ENCODE data around the gene PAM.

PAM gene

DNA sequence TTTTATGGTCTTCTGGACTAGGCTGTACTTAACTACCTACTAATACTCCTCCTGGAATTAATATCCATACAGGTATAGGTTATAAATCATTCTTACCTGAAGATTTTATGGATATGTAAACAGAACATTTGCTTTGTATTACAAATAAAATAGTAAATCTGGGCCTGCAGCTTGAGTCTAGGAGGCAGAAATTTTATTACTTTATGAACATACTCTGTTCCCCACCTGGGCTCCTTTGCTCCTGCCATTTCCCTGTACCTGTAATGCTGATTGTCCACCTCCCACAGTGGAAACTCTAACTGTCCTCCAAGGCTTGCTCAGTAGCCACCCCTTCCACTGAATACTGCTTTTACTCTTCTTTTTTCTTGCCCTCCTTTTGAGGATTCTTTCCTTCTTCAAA is 108.0 kb downstream of the PAM start:
- no peak for DNase-seq (ENCODE audit: low read depth)

DNA sequence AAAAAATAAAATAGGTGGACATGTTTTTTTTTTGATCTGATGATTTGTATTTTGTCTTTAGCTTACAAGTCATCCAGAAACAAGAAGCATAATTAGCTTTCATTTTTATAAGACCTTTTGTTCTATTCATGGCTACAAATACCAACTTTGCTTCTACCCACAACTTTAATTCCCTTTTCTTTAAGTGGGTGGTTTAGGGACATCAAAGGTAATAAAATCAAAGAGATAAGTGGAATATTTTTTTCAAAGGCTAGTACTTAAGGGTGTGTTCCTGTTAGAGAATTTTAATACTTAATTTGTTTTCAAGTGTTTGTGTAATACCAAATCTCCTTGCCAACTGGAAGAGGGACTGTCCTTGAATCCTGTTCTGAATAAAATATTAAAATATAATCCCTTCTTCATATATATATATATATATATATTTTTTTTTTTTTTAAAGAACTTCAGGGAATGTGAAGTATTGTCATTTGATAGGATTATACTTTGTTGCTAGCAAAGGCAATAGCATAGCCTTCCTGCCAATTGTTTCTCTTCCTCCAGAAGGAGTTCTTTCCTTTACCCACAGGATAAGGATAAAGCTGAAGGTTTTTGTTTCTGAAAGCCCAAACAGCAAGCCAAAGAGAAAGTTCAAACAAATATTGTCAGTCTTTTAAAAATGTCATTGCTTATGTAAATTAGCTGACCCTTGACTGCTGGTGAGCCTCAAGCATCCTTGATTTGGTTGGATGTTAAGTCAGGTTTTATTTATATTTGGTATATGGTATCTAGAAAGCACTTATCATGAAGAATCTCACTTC is 108.9 kb downstream of the PAM start:
- DNase-seq (ENCODE audit: low read depth): no peak

DNA sequence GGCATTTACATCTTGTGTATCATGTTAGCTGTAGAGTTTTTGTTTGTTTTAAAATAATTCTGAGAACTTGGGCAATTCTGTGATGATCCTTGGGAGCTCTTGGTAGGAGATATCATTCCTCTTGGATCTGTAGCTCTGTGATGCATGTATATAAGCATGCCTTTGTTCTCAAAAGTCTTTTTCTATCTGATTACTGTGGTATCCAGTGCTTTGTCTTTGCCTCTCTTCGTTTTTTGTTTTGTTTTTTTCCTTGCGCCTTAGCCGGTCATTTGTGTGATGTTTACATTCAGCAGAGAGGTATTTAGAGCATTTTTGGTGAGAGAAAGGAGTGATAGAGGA is 110.0 kb downstream of the PAM start:
- DNase-seq (ENCODE audit: low read depth): no peak

DNA sequence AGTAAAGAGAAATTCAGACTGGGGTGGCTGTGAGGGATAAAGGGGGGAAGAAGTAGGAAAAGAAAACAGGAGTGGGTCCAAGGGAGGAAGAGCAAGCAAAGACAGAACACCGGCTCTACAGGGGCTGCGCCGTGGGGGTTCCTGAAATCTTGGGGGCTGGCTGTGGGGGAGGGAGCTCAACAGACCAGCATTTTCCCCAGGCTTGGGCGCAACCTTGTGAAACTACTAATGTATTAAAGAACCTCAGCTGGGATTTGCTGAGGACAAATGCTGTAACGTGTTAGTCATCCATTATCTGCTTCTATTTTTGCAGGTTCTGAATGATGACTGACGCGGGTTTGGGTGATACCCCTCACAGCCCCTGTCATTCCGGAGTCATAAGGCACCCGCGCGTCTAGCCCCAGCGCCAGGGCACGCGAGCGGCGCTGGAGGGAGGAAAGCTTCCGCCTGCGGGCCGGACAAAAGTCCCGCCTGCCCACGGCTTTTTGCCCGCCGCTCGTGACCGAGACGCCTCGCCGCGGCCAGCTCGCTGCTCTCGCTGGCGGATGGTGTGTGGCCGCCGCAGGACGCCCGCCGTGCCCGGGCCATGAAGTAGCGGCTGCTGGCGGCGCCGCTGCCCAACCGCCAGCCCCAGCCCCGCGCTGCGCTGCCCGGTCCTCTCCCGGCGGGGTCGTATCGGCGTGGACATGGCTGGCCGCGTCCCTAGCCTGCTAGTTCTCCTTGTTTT is 110.6 kb downstream of the PAM start:
- DNase-seq (ENCODE audit: low read depth): no peak

DNA sequence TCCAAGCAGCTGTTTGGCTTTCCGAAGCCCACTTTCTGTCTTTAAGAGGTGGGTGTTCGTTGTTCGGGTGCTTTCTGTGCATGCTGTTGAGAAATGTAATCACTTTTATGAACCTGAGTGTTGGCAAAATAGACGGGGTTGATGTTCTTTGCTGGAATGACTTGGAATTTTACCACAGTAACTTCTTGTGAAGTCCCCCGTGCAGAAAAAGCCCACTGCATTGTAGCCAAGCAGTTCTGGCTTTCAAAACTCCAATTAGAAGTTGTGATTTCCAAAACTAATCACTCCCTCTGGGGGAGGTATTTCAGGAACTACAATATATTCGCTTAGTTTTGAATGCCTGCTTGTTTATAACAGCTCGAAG is 111.1 kb downstream of the PAM start:
- no peak for DNase-seq (ENCODE audit: low read depth)

DNA sequence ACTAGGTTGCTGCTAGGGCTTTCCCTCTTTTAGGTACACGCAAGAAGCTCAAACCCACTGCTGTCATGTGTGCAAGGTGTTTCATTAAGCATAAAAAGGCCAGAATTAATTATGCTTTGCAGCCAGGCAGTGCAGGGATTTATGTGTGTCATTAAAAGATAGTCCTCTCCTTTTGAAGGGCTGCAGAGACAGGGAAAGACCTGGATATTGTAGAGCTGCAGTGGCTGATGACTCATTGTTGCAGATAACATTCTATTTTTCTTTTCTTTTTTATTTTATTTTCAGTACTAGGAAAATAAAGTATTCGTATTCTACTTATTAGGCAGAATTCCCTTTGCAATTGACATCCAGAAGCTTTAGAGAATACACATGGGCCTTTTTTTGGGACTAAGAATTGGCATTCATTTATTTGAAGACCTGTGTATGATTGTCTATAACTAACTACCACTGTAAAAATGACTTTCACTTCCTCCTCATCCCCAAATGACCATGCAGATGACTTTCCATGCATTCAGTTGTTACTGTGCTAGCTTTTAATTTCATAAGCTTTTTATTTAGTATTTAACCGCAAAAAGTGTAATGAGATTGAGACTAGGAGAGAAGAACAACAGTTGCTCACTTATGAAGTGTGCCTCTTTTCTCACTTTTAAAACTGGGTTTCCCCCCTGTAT is 113.0 kb downstream of the PAM start:
- DNase-seq (ENCODE audit: low read depth): no peak

DNA sequence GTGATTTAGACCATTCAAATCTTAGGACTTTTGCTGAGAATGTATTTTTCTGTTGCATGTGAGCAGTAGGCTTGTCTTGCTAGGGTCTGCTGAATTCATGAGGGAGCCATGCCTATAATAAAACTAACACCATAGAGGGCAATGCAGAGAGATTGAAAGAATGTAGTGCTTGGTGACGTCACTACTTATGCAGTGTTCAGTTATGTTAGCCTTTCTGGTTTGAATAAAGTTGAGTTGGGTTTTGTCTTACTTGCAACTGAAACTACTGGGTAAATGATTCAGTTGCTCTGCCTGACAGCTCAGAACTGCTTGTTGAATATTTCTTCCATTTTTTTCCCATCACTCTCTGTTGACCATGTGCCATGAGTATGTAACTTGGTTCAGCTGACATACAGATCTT is 114.1 kb downstream of the PAM start:
- DNase-seq (ENCODE audit: low read depth): no peak

DNA sequence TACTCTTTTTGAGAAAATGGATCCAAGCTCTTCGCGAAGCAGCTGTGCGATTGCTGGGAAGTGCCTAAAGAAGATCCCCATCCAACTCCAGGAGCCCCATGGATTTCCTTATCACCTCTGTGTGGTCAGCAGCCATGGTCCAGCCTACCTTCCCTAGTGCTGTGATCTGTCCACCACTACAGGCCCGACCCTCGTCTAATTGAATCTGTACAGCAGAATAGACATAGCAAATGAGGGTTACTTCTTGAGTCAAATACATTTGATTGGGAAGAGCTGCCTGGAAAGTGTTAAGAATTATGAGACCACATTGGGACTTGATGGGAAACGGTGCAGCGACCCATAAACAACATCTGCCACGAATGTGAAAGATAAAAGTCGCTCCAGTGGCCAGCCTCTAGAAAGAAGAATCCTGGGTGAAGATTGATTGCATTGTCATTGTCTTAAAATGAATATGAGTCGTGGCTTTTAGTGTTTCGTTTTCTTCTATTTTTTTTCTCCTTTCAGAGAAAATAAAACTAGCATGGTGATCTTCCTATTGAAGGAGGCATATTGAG is 118.4 kb downstream of the PAM start:
- no peak for DNase-seq (ENCODE audit: low read depth)

DNA sequence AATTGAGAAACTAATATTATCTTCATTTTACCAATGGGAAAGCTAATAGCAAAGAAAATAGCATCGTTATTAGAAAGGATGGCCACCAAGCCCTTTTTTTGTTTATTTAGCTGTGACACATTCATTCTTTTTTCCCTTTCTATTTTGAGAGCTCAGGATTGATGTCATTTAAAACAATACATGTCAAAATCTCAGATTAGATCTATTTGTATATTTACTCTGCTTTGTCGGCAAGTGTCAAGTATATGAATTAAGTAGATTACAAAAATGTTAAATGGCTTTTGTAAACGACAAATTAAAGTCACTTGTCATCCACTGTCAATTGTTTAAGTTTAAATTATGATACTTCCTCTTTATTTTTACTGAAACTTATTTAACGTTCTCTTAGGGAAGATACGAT is 118.9 kb downstream of the PAM start:
- DNase-seq (ENCODE audit: low read depth): no peak

DNA sequence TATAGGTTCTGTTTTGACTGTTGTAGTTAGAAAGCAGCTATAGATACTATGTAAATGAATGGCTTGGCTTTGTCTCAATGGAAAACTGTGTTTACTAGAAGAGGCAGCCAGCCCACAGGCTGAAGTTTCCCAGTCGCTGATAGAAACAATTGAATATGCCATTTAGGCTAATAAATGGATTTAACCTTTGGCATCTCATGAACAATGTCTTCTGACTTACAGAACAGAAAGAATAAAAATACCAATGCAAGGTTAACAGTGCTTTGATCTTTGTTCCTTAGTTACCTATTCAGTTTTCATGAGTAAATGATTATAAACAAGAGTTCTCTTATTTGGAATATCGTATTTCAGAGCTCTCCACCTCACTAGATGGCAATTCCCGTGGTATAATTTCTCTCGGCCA is 120.6 kb downstream of the PAM start:
- DNase-seq (ENCODE audit: low read depth): no peak

DNA sequence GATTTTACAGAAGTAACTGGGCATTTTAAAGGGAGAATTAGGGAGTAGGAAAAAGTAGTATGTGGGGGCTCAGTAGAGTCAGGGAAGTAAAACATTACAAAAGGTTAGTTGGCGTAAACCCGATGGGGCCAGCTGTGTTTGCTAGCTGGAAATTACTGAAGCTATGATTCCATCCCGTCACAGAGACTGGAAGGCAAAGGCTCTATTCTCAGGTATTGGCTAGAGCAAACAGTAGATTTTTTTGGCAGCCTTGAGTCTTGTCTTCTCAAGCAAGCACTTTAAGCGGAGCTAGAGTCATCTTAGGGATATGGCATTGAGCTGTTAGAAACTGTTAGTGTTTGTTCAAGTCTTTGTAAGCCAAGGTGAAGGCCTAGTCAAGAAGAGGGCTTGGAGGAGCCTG is 121.5 kb downstream of the PAM start:
- no peak for DNase-seq (ENCODE audit: low read depth)

DNA sequence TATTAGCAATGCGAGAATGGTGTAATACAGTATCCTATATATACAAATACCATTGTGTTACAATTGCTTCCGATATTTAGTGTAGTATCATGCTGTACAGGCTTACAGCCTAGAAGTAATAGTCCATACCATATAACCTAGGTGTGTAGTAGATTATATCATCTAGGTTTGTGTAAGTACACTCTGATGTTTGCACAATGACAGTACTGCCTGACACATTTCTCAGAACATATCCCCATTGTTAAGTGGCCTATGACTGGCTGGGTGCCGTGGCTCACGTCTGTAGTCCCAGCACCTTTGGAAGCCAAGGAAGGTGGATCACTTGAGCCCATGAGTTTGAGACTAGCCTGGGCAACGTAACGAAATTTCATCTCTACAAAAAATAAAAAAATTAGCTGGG is 124.6 kb downstream of the PAM start:
- DNase-seq (ENCODE audit: low read depth): no peak

DNA sequence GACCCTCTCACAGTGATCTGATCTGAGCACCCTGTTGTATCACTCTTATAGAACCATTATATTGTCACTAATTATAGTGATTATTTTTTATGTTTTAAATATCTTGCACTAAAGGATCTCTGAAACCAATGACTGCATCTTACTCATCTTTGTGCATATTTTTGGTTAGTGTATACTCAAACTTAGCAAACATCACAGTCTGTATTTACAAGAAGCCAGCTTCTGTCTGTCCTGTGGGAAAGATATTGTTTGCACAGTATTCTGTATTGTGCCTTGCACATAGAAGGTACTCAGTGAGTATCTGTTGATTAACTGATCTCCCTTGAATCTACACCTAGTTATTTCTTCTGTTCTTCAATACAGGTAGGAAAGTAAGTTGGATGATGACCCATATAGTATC is 131.5 kb downstream of the PAM start:
- DNase-seq (ENCODE audit: low read depth): no peak

DNA sequence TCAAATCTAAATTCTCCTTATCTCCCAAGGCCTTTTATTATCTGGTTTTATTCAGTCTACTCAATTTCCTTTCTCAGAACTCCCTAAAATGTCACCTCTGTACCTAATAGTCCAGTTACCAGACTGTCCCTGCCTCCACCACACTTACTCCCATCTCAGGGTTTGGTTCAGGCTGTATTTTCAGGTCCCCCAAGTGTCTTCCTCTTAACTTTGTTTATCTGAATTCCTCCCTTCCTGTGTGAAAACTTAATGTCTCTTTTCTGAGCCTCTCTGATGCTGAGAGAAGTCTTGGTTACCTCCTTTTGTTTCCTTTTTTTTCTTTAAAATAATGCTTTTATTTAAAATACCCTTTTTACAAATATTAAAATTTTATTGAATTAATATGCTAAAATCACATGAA is 133.4 kb downstream of the PAM start:
- no peak for DNase-seq (ENCODE audit: low read depth)

DNA sequence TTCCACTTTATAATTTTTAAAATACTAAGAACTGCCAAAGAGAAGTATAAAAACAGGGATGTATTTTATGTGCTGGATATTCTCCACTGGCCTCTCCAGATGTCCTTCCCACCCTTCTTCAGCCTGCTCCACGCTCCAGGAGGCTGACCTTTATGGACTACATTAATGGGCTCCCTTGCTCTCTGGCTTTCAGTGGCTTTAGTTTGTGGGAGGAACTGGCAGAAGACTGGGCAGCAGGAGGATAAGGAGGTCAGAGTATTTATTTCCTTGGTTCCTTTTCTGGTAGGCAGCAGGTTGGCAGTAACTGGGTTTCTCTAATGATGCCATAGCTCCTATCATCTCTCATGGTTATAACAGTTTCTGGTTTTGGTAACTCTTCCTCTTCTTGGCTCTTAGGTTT is 133.9 kb downstream of the PAM start:
- no peak for DNase-seq (ENCODE audit: low read depth)

DNA sequence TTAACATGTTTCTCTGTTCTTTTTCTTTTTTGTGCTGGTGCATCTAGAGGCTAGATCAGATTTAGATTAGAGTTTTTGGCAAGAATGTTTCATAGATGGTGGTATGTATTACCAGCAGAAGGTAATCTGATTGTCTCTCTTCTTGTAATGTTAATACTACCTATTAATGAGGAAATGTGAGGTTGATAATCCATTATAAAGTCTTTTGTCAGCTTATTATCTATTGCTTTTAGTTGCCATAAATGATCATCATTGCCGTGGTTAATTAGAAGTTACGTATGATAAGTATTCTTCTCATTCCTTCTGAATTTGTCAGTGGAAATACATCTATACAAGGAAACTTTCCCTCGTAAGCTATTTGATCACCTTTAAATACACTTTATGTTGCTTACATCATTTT is 135.0 kb downstream of the PAM start:
- no peak for DNase-seq (ENCODE audit: low read depth)

DNA sequence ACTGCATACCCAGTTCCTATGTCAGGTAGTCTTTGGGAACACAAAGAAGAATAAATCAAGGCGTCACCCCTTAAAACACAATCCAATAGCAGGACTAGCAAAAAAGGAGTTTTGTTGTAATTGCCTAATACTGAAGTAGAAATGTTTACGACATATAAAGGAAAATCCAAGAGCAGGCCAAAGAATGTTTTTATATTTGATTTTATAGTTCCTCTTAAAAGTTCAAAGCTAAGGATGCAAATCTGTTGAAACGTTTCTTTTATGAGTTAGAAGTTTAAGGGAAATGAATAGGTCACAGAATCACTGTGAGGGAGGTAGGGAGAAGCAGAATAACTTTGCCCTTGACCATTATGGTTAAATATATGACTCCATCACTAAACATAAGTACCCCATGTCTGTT is 136.1 kb downstream of the PAM start:
- DNase-seq (ENCODE audit: low read depth): no peak

DNA sequence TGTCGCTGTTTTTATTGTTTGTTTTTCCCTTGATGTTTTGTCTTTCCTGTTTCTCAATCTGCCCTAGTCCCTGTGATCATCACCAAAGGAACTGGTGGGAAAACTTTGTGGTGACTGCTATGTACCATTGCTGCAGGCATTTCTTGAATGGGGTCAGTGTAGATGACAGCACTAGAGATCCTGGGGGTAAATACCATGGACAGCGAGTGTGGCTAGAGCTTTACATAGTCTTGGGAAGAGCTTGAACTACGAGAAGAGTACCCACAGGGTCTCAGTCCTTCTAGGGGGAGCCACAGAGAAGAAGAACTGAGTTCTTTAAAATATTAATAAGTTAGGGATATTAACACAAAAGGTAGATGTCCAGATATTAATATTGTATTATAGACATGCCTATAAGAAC is 138.8 kb downstream of the PAM start:
- DNase-seq (ENCODE audit: low read depth): no peak

DNA sequence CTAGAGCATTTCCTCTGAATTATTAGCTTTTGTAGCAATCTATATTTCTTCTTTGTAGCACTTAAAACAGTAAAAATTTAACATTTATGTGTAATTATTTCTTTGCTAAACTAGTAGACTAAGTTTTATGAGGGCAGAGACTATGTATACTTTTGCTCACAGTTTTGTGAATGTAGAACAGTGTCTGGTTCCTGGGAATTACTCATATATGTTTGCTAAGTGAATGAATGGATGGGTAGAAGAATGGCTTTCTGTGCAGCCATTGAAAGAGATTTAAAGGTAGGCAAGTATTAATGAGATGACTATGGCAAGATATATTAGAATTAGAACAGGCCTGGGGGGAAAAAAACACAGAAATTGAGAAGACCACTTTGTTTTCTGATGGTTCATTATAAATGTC is 140.1 kb downstream of the PAM start:
- no peak for DNase-seq (ENCODE audit: low read depth)

DNA sequence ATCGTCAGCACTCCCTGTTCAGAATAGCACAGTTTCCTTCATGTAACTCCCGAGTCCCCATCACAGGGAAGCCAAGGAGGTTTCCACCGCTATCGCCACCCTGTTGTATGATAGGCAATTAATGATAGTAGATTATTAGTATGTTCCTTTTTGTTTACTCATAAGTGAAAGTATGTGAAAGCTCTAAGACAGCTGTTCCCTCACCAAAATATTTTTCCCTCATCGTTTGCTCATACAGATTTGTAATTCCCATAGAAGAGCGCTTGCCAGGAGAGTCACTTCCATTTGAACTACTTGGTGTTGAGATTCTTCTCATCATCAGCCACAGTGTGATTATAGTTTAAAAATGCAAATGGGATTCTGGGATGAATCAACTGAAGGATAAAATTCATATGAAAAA is 140.9 kb downstream of the PAM start:
- no peak for DNase-seq (ENCODE audit: low read depth)

DNA sequence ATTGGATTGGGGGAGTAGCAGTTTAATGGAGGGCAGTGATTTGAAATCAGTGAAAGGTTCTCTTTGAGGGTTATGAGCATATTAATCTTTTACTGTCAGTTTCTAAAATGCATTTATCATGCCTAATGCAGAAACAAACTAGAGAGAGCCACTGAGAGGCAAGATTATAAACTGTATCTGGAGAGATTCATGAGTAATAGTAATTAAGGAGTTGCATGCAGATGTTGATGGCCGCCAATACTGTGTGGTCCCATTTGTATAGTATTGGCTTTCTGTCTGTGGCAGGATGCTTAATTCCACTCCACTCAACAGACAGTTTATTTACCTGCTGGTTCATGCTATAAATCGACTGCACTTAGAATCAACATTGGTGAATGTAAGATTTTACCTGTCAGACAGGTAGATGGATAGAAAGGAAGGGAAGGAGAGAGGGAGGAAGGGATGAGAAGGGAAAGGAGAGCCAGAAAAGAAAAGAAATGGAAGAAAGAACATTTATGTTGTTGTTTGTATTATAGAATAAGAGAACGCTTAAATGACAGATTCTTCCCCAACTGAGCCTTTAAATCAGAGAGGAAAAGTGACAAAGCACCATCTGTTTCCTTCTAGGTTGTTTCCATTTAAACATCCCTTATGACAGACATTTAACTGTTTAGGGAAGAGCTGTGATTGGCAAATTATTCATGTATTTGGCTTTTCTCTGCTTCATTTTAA is 146.5 kb downstream of the PAM start:
- DNase-seq (ENCODE audit: low read depth): no peak

DNA sequence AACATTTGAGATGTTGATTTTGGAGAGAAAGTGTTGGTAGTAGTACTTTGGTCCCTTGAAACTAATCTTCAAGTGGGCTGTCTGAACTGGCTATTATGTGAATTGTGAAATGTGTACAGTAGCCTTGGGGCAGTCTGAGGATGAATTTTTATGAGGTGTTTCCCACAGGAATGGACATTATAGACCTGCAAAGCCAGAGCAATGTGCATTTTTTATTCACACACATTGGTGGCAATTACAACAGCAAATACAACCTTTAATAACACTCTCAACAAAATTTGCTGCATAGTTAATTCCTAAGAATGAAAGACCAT is 147.0 kb downstream of the PAM start:
- DNase-seq (ENCODE audit: low read depth): no peak

DNA sequence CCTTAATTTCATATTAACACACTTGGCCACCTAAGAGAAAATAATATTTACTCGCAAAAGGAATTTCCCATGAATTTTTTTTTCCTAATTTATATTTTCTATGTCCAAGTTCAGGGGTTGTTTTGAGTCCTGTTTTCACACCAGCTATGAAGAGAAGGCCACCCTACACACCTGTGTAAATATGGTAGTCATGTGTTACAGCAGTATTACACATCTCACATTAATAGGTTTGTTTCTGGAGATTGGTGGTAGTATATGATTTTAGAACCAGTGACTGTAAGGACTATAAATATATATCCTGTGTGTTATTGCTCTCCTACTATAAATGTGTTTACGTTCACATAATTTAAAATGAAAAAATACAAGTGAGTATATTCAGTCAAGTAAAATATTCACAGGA is 147.5 kb downstream of the PAM start:
- no peak for DNase-seq (ENCODE audit: low read depth)

Data from stimulated activated CD8-positive, alpha-beta memory T cell treated with anti-CD3 and anti-CD28 coated beads, Interleukin-12 subunit alpha, Interleukin-12 subunit beta, amount 100 ng/mL, for 1 hour (primary cell).